Nephron (organoid): ENCODE results near the gene MIX23.

Source experiments
- H3K27ac Mint-ChIP-seq, 3 experiments: 2 replicates each; pipeline ENCODE4 v1.8.0; 2020; ENCODE audit warnings: mixed read lengths in 3 of 3, mild to moderate bottlenecking in 2 of 3, moderate library complexity in 1 of 3
- H3K27me3 Mint-ChIP-seq: 2 replicates; pipeline ENCODE4 v1.8.0; 2021; ENCODE audit warnings: low read depth, mild to moderate bottlenecking, moderate library complexity, mixed read lengths
- H3K36me3 Mint-ChIP-seq: 2 replicates; pipeline ENCODE4 v1.8.0; 2020; ENCODE audit warnings: low read depth, mixed read lengths
- H3K4me1 Mint-ChIP-seq: 2 replicates; pipeline ENCODE4 v1.8.0; 2020; ENCODE audit warnings: mixed read lengths
- H3K4me3 Mint-ChIP-seq, 3 experiments: 2 replicates each; pipeline ENCODE4 v1.8.0; 2020; ENCODE audit warnings: mild to moderate bottlenecking in 3 of 3, mixed read lengths in 3 of 3, moderate library complexity in 2 of 3
- H3K9me3 Mint-ChIP-seq: 2 replicates; pipeline ENCODE4 v1.8.0; 2020; ENCODE audit warnings: mixed read lengths
- TF ChIP-seq, protein P1 (sequence below), 3 experiments: fragments of 200-600 bp; sonication (generic); IDR thresholded peaks; one replicate each; pipeline ENCODE4 v1.5.0; 2021; ENCODE audit warnings: antibody characterized with exemption in 3 of 3; ENCODE audit not compliant: unreplicated experiment in 3 of 3

The MIX23 gene

DNA sequence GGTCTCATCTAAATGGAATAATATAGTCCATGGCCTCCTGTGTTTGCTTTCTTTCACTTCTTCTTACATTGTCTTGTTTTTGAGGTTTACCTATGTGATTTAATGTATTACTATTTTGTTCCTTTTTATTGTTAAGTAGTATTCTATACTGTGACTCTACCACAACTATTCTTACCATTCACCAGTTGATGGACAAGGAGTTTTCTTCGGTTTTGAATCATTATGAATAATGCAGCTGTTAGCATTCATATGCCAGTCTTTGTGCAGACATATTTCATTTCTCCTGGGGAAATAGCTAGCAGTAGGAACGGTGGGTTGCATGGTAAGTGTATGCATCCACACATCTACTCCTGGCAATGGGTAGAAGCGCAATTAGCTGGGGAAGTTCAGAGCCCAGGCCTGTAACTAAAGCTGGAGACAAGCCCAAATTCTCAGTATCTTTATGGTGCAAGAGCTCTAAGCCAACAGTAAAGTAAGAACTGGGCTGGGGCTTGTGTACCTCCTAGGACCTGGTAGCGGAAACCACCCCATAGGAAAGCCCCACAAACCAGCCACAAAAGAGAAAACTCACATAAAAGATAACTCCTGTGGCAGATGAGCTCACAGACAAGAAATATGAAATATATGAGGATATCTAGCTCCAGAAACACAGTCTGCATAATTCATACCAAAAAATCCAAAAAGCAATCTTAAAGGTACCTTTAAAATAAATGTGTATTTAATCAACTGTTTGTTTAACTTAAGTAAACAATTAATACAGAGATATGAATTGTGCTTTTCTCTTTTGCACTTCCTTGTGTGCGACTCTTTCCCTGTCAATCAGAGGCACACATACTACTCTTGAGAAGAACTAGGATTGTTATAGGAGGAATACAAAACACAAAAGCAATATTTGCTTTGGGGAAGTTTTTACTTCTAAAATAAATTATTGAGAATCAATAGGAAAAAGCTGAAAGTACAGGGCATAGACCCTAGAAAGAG is 60.6 kb downstream of the MIX23 start:
- H3K4me1 Mint-ChIP-seq = no peaks in the 10 kb centered on the region
- H3K4me3 Mint-ChIP-seq = no peak overlapping the region
- no peak overlapping the region for H3K27ac Mint-ChIP-seq
- H3K36me3 Mint-ChIP-seq = no peaks in the 10 kb centered on the region
- H3K9me3 Mint-ChIP-seq = peaks cover 24% of the 10 kb centered on the region
- TF ChIP-seq, protein P1, sequence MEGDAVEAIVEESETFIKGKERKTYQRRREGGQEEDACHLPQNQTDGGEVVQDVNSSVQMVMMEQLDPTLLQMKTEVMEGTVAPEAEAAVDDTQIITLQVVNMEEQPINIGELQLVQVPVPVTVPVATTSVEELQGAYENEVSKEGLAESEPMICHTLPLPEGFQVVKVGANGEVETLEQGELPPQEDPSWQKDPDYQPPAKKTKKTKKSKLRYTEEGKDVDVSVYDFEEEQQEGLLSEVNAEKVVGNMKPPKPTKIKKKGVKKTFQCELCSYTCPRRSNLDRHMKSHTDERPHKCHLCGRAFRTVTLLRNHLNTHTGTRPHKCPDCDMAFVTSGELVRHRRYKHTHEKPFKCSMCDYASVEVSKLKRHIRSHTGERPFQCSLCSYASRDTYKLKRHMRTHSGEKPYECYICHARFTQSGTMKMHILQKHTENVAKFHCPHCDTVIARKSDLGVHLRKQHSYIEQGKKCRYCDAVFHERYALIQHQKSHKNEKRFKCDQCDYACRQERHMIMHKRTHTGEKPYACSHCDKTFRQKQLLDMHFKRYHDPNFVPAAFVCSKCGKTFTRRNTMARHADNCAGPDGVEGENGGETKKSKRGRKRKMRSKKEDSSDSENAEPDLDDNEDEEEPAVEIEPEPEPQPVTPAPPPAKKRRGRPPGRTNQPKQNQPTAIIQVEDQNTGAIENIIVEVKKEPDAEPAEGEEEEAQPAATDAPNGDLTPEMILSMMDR (IDR thresholded peaks at IDR 0.05; ENCODE audit: unreplicated experiment in 3 of 3) = no peak
- no peaks in the 10 kb centered on the region for H3K27me3 Mint-ChIP-seq

DNA sequence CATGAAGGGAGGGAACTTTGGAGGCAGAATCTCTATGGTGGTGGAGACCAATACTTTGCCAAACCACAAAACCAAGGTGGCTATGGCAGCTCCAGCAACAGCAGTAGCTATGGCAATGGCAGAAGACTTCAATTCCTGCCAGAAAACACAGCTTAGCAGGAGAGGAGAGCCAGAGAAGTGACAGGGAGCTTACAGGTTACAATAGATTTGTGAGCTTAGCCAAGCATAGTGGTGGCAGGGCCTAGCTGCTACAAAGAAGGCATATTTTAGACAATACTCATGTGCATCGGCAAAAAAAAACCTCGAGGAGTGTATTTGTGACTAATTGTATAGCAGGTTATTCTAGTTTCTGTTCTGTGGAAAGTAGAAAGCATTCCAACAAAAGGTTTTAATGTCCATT is 64.4 kb downstream of the MIX23 start:
- H3K36me3 Mint-ChIP-seq = no peaks in the 10 kb centered on the region
- peaks cover 24% of the 10 kb centered on the region for H3K9me3 Mint-ChIP-seq
- H3K27ac Mint-ChIP-seq = no peak overlapping the region
- no peaks in the 10 kb centered on the region for H3K4me1 Mint-ChIP-seq
- H3K4me3 Mint-ChIP-seq = no peak overlapping the region
- TF ChIP-seq, protein P1 (IDR thresholded peaks at IDR 0.05; ENCODE audit: unreplicated experiment in 3 of 3) = no peak
- H3K27me3 Mint-ChIP-seq = peaks cover 3% of the 10 kb centered on the region

DNA sequence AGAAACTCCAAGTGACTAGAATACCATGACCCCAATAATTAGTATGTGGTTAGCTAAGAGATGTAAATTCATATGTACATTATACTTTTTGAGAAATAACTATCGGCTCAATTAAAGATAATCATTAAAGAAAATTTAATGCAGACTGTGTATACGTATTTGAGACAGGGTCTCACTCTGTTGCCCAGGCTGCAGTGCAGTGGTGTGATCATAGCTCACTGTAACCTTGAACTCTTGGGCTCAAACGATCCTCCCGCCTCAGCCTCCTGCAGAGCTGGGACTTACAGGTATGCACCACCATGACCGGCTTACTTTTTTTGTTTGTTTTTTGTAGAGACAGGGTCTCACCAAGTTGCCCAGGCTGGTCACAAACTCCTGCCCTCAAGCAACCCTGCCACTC is 66.7 kb downstream of the MIX23 start:
- H3K4me3 Mint-ChIP-seq = no peak overlapping the region
- no peaks in the 10 kb centered on the region for H3K36me3 Mint-ChIP-seq
- peaks cover 21% of the 10 kb centered on the region for H3K9me3 Mint-ChIP-seq
- peaks cover 3% of the 10 kb centered on the region for H3K27me3 Mint-ChIP-seq
- no peak overlapping the region for H3K27ac Mint-ChIP-seq
- no peaks in the 10 kb centered on the region for H3K4me1 Mint-ChIP-seq
- TF ChIP-seq, protein P1 (IDR thresholded peaks at IDR 0.05; ENCODE audit: unreplicated experiment in 3 of 3) = no peak

DNA sequence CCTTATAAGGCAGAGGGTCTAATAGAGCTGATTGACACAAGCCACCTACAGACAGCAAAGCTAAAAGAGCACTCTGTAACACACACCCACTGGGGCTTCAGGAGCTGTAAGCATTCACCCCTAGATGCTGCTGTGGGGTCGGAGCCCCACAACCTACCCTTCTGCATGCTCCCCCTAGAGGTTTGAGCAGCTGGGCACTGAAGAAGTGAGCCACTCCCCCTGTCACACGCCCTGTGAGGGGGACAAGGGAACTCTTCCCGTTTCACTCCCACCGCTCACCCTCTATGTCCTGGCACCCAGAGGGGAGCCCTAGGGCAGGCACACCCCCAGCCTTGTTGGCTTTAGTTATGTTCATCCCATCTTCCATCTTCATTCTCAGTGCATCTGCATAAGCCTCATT is 67.4 kb downstream of the MIX23 start:
- no peaks in the 10 kb centered on the region for H3K4me1 Mint-ChIP-seq
- peaks cover 16% of the 10 kb centered on the region for H3K9me3 Mint-ChIP-seq
- peak overlapping the region in 1 of 3 experiments; percentile 37 for H3K27ac Mint-ChIP-seq
- H3K27me3 Mint-ChIP-seq = peaks cover 3% of the 10 kb centered on the region
- TF ChIP-seq, protein P1 (IDR thresholded peaks at IDR 0.05; ENCODE audit: unreplicated experiment in 3 of 3) = no peak
- no peaks in the 10 kb centered on the region for H3K36me3 Mint-ChIP-seq
- H3K4me3 Mint-ChIP-seq = no peak overlapping the region

DNA sequence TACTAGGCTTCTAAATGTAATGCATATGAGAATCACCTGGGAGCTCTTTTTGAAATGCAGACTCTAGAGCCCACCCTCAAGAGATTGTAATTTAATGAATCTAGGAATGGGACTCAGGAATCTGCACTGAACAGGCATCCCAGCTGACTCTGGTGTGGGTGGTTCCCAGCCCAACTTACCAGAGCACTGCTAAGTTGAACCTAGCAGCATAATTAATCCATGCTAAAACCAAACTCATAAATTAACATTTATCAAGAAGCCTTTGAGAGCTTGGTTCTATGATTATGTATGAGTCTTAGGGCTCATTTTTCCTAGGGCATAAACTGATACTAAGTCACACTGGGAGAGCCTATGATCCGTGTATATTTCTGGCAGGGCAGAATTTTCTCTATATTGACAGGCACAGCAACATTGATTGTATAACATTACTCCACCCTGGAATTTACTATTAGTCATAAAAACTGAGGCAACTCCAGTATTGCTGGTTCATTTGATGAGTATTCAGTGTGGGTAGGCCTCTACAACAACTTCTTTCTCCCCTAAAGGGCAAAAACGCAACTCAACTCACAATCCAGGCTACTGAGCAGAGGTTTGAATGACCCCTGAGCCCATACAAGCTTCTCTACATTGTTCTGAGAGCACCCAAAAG is 68.7 kb downstream of the MIX23 start:
- TF ChIP-seq, protein P1 (IDR thresholded peaks at IDR 0.05; ENCODE audit: unreplicated experiment in 3 of 3) = no peak
- Mint-ChIP-seq H3K27me3 (peaks cover 3% of the 10 kb centered on the region), H3K4me1 (no peaks in the 10 kb centered on the region), H3K9me3 (peaks cover 10% of the 10 kb centered on the region), H3K27ac (peak overlapping the region in 2 of 3 experiments; percentile 25 to 76), H3K36me3 (no peaks in the 10 kb centered on the region), H3K4me3 (no peak overlapping the region)
